ENCODE data around the gene ESR2. TPM values are rescaled to one million over a fixed set of nuclear protein-coding genes. Genes with fewer than 3 reads are reported as not detected.

ESR2 gene
- total RNA-seq, 1 donor, result under 0.01 TPM

GRCh38 chr14:64235652-64236640, 58.2 kb downstream of the ESR2 start:
- H3K4me3 ChIP-seq (ENCODE audit: low read depth, low read length), result no peak overlapping the region
- DNase-seq (ENCODE audit: low read depth), result no peak
- no peak for TF ChIP-seq CTCF (IDR thresholded peaks at IDR 0.05; ENCODE audit: insufficient read depth, low read length)

GRCh38 chr14:64234877-64235651, 59.1 kb downstream of the ESR2 start:
- H3K4me3 ChIP-seq (ENCODE audit: low read depth, low read length), result no peak overlapping the region
- peak; percentile 36 for DNase-seq (ENCODE audit: low read depth)
- TF ChIP-seq CTCF (IDR thresholded peaks at IDR 0.05; ENCODE audit: insufficient read depth, low read length), result no peak

- TF ChIP-seq CTCF (IDR thresholded peaks at IDR 0.05; ENCODE audit: insufficient read depth, low read length), result no peak
- no peak overlapping the region for H3K4me3 ChIP-seq (ENCODE audit: low read depth, low read length)
- DNase-seq (ENCODE audit: low read depth), result no peak
These were observed 60.5 kb downstream of the ESR2 start for GRCh38 chr14:64233531-64234190.

GRCh38 chr14:64232944-64233343, 61.2 kb downstream of the ESR2 start:
- H3K4me3 ChIP-seq (ENCODE audit: low read depth, low read length), result no peak overlapping the region
- no peak for TF ChIP-seq CTCF (IDR thresholded peaks at IDR 0.05; ENCODE audit: insufficient read depth, low read length)
- no peak for DNase-seq (ENCODE audit: low read depth)

- DNase-seq (ENCODE audit: low read depth), result peak; percentile 77
- H3K4me3 ChIP-seq (ENCODE audit: low read depth, low read length), result no peak overlapping the region
- TF ChIP-seq CTCF (IDR thresholded peaks at IDR 0.05; ENCODE audit: insufficient read depth, low read length), result no peak
These were observed 61.9 kb downstream of the ESR2 start for GRCh38 chr14:64232095-64232838.

- H3K4me3 ChIP-seq (ENCODE audit: low read depth, low read length), result no peak overlapping the region
- no peak for TF ChIP-seq CTCF (IDR thresholded peaks at IDR 0.05; ENCODE audit: insufficient read depth, low read length)
- DNase-seq (ENCODE audit: low read depth), result no peak
These were observed 64.7 kb downstream of the ESR2 start for GRCh38 chr14:64229489-64229888.

Measured in fibroblast of the aortic adventitia (primary cell).